ENCODE data around the gene SPART. TPM values are rescaled to one million over a fixed set of nuclear protein-coding genes. Genes with fewer than 3 reads are reported as not detected.

SPART gene
- polyA plus RNA-seq, 1 donor (not counting 4 experiments of a cell fraction or from before 2014, with no cell fraction given), result 35.5 TPM

GRCh38 chr13:36345438-36346221 lies 564 bp downstream of the SPART start:
- Histone ChIP-seq H3K27ac (ENCODE audit: control insufficient read depth, insufficient read depth, low read length) (peak overlapping the region; percentile 98), H2AFZ (ENCODE audit: control insufficient read depth, low read length) (peak overlapping the region; percentile 95), H3K4me2 (ENCODE audit: control insufficient read depth, extremely low read depth, insufficient read depth, low read depth, low read length) (peak overlapping the region; percentile 77), H3K9me1 (ENCODE audit: control insufficient read depth, extremely low read depth, insufficient read depth, low read length) (no peaks in the 10 kb centered on the region), H3K9ac (ENCODE audit: control insufficient read depth, extremely low read depth, insufficient read depth, low read length) (peak overlapping the region; percentile 97), H3K79me2 (ENCODE audit: control insufficient read depth, insufficient read depth, low read length) (peaks cover 45% of the 10 kb centered on the region), H3K27me3 (ENCODE audit: control insufficient read depth, extremely low read depth, insufficient read depth, low read length) (no peaks in the 10 kb centered on the region), H3K4me3 (ENCODE audit: control insufficient read depth in 2 of 3, extremely low read depth in 1 of 3, insufficient read depth in 2 of 3, low read depth in 1 of 3, low read length in 3 of 3) (peak overlapping the region; percentile 57 to 92 (median 88)), H3K4me1 (ENCODE audit: control insufficient read depth, extremely low read depth, insufficient read depth, low read length) (peaks cover 19% of the 10 kb centered on the region), H4K20me1 (ENCODE audit: control insufficient read depth, extremely low read depth, insufficient read depth, low read length) (no peaks in the 10 kb centered on the region), H3K9me3 (ENCODE audit: control insufficient read depth, low read depth, low read length) (no peaks in the 10 kb centered on the region), H3K36me3 (ENCODE audit: control insufficient read depth in 2 of 2, extremely low read depth in 1 of 2, insufficient read depth in 2 of 2, low read length in 2 of 2) (no peaks in the 10 kb centered on the region)
- no peak for TF ChIP-seq EZH2 (IDR thresholded peaks at IDR 0.05; ENCODE audit: low read length)
- no peak for TF ChIP-seq CTCF (optimal IDR thresholded peaks at IDR 0.05 in 1 of 3, IDR thresholded peaks at IDR 0.05 in 1 of 3, conservative IDR thresholded peaks at IDR 0.05 in 1 of 3; ENCODE audit: extremely low read depth in 1 of 3, insufficient read depth in 2 of 3, low read length in 3 of 3)
- FAIRE-seq, result peak; percentile 34
- dilution Hi-C loops (cut with MboI; ENCODE audit: extremely low pct_ligation_motif_present, low sequenced_read_pairs), result loop anchor here (5.0 kb wide), 1 partner anchor 52 kb away; no protein-coding TSS in a partner anchor
- no peak for DNase-seq (ENCODE audit: low read depth, low spot score)

- TF ChIP-seq EZH2 (IDR thresholded peaks at IDR 0.05; ENCODE audit: low read length) (no peak), CTCF (optimal IDR thresholded peaks at IDR 0.05 in 1 of 3, IDR thresholded peaks at IDR 0.05 in 1 of 3, conservative IDR thresholded peaks at IDR 0.05 in 1 of 3; ENCODE audit: extremely low read depth in 1 of 3, insufficient read depth in 2 of 3, low read length in 3 of 3) (no peak)
- Histone ChIP-seq H3K4me1 (ENCODE audit: control insufficient read depth, extremely low read depth, insufficient read depth, low read length) (peaks cover 19% of the 10 kb centered on the region), H3K4me2 (ENCODE audit: control insufficient read depth, extremely low read depth, insufficient read depth, low read depth, low read length) (peak overlapping the region; percentile 77), H3K79me2 (ENCODE audit: control insufficient read depth, insufficient read depth, low read length) (peaks cover 48% of the 10 kb centered on the region), H3K4me3 (ENCODE audit: control insufficient read depth in 2 of 3, extremely low read depth in 1 of 3, insufficient read depth in 2 of 3, low read depth in 1 of 3, low read length in 3 of 3) (peak overlapping the region; percentile 57 to 92 (median 88)), H3K9ac (ENCODE audit: control insufficient read depth, extremely low read depth, insufficient read depth, low read length) (peak overlapping the region; percentile 97), H4K20me1 (ENCODE audit: control insufficient read depth, extremely low read depth, insufficient read depth, low read length) (no peaks in the 10 kb centered on the region), H3K27me3 (ENCODE audit: control insufficient read depth, extremely low read depth, insufficient read depth, low read length) (no peaks in the 10 kb centered on the region), H3K9me3 (ENCODE audit: control insufficient read depth, low read depth, low read length) (no peaks in the 10 kb centered on the region), H2AFZ (ENCODE audit: control insufficient read depth, low read length) (peak overlapping the region; percentile 95), H3K36me3 (ENCODE audit: control insufficient read depth in 2 of 2, extremely low read depth in 1 of 2, insufficient read depth in 2 of 2, low read length in 2 of 2) (no peaks in the 10 kb centered on the region), H3K9me1 (ENCODE audit: control insufficient read depth, extremely low read depth, insufficient read depth, low read length) (no peaks in the 10 kb centered on the region), H3K27ac (ENCODE audit: control insufficient read depth, insufficient read depth, low read length) (peak overlapping the region; percentile 98)
- no peak for DNase-seq (ENCODE audit: low read depth, low spot score)
- peak; percentile 23 for FAIRE-seq
- dilution Hi-C loops (cut with MboI; ENCODE audit: extremely low pct_ligation_motif_present, low sequenced_read_pairs), result loop anchor here (5.0 kb wide), 1 partner anchor 52 kb away; no protein-coding TSS in a partner anchor
Measured at GRCh38 chr13:36344886-36345437, 1.2 kb downstream of the SPART start.
